HCT116 (cell line): ENCODE measurements around the gene DNAH9. TPM values are rescaled to one million over a fixed set of nuclear protein-coding genes. Genes with fewer than 3 reads are reported as not detected.

Experiments
- ATAC-seq: fragments of 200-7000 bp; cut with Tn5 transposase; 2 replicates; pipeline ENCODE4 v1.9.1; 2020; ENCODE audit warnings: mild to moderate bottlenecking, moderate library complexity
- BruUV-seq: library from RNA; stranded (reverse); fragments of 400-500 nt; replicated peaks from 2 replicates; lab custom pipeline; 2021; lab: Mats Ljungman, UMichigan
- CTCF ChIA-PET: fragments of 300-600 bp; sonication (Branson Sonifier 250); formaldehyde crosslinking; loops from one replicate; lab custom pipeline; 2021; ENCODE audit warnings: antibody characterized with exemption; lab: Charles Lee
- POLR2A ChIA-PET: fragments of 300-600, 350-600 bp; sonication (Branson Sonifier 250); formaldehyde crosslinking; loops from one replicate; lab custom pipeline; 2021; ENCODE audit warnings: antibody characterized with exemption; lab: Charles Lee
- RAD21 ChIA-PET, 2 experiments: fragments of 300-600 bp; sonication (Branson Sonifier 250); formaldehyde crosslinking; loops; one replicate each; lab custom pipeline; 2023; ENCODE audit warnings: low total read pairs in 2 of 2; ENCODE audit not compliant: uncharacterized antibody in 2 of 2, unreplicated experiment in 2 of 2, low non-redundant PET in 1 of 2; lab: Charles Lee
- DNase-seq: peaks from one replicate; pipeline ENCODE4 v3.0.0-alpha.2; 2010; ENCODE audit warnings: low read depth, low spot score
- H2AFZ ChIP-seq: fragments of 200-600 bp; shearing (Covaris generic), sonication (generic); 2 replicates; pipeline ENCODE4 v1.6.1; 2017; ENCODE audit warnings: low read depth, mixed run types, mixed read lengths, antibody characterized with exemption, low read length; ENCODE audit not compliant: poor library complexity, severe bottlenecking
- H3K27ac ChIP-seq: 2 replicates; pipeline ENCODE4 v1.5.1; 2012; ENCODE audit warnings: low read depth, low read length
- H3K27me3 ChIP-seq: fragments of 200-600 bp; sonication (generic); 2 replicates; pipeline ENCODE4 v1.6.1; 2016; ENCODE audit warnings: mixed run types, low read length, mixed read lengths; ENCODE audit not compliant: insufficient read depth
- H3K36me3 ChIP-seq, 2 experiments: fragments of 200-500 bp in 1 of 2; fragments of 200-600 bp in 1 of 2; sonication (Bioruptor generic) in 1 of 2; sonication (generic) in 1 of 2; 2 replicates each; pipeline versions ENCODE4 v1.5.1 to v1.6.1; 2014 to 2016; ENCODE audit warnings: low read length in 2 of 2, inconsistent platforms in 1 of 2, mixed read lengths in 1 of 2, mixed run types in 1 of 2; ENCODE audit not compliant: insufficient read depth in 2 of 2, control insufficient read depth in 1 of 2
- H3K4me1 ChIP-seq, 2 experiments: fragments of 200-600 bp in 1 of 2; sonication (generic) in 1 of 2; 2 replicates each; pipeline versions ENCODE4 v1.5.1 to v1.6.1; 2012 to 2017; ENCODE audit warnings: low read length in 2 of 2, inconsistent platforms in 1 of 2, mild to moderate bottlenecking in 1 of 2, mixed read lengths in 1 of 2, mixed run types in 1 of 2, moderate library complexity in 1 of 2; ENCODE audit not compliant: insufficient read depth in 2 of 2, control insufficient read depth in 1 of 2
- H3K4me2 ChIP-seq: fragments of 200-600 bp; sonication (generic); 2 replicates; pipeline ENCODE4 v1.6.1; 2017; ENCODE audit warnings: mixed run types, low read length, mixed read lengths
- H3K4me3 ChIP-seq, 2 experiments: fragments of 200-600 bp in 1 of 2; sonication (generic) in 1 of 2; replicated peaks in 1 of 2; 2 replicates each; pipeline ENCODE4 v1.5.1; 2011 to 2016; ENCODE audit warnings: low read length in 2 of 2, control low read depth in 1 of 2, low read depth in 1 of 2, mild to moderate bottlenecking in 1 of 2, mixed read lengths in 1 of 2, mixed run types in 1 of 2
- H3K79me2 ChIP-seq: fragments of 200-600 bp; sonication (generic); 2 replicates; pipeline ENCODE4 v1.6.1; 2017; ENCODE audit warnings: mild to moderate bottlenecking, mixed run types, low read length, moderate library complexity, mixed read lengths; ENCODE audit not compliant: insufficient read depth
- H3K9ac ChIP-seq: fragments of 200-600 bp; sonication (generic); 2 replicates; pipeline ENCODE4 v1.6.1; 2016; ENCODE audit warnings: low read length, mixed read lengths
- H3K9me2 ChIP-seq: fragments of 200-600 bp; sonication (generic), shearing (Covaris generic); 2 replicates; pipeline ENCODE4 v1.6.1; 2017; ENCODE audit warnings: mixed run types, mild to moderate bottlenecking, moderate library complexity; ENCODE audit not compliant: insufficient read depth
- H3K9me3 ChIP-seq, 2 experiments: fragments of 200-500 bp in 1 of 2; fragments of 200-600 bp in 1 of 2; sonication (Bioruptor generic) in 1 of 2; sonication (generic) in 1 of 2; 2 replicates each; pipeline ENCODE4 v1.6.1; 2014 to 2017; ENCODE audit warnings: low read length in 2 of 2, mixed read lengths in 2 of 2, inconsistent platforms in 1 of 2, low read depth in 1 of 2, mild to moderate bottlenecking in 1 of 2, mixed run types in 1 of 2, moderate library complexity in 1 of 2; ENCODE audit not compliant: control insufficient read depth in 1 of 2, insufficient read depth in 1 of 2
- H4K20me1 ChIP-seq: fragments of 200-600 bp; sonication (generic), shearing (Covaris generic); 2 replicates; pipeline ENCODE4 v1.6.1; 2017; ENCODE audit warnings: mixed run types, mild to moderate bottlenecking, moderate library complexity; ENCODE audit not compliant: insufficient read depth
- CEBPB ChIP-seq: IDR thresholded peaks from 2 replicates; pipeline ENCODE4 v1.6.1; 2012; ENCODE audit warnings: low read depth
- CTCF ChIP-seq, 3 experiments: fragments of 200-600 bp in 1 of 3; sonication (generic) in 1 of 3; IDR thresholded peaks in 2 of 3; conservative IDR thresholded peaks in 1 of 3; 2 replicates each; pipeline ENCODE4 v1.5.1; 2012 to 2017; ENCODE audit warnings: low read depth in 2 of 3, low read length in 2 of 3, antibody characterized with exemption in 1 of 3, borderline replicate concordance in 1 of 3, control low read depth in 1 of 3, mild to moderate bottlenecking in 1 of 3, mixed read lengths in 1 of 3, mixed run types in 1 of 3, moderate library complexity in 1 of 3; ENCODE audit not compliant: insufficient read depth in 1 of 3
- FOSL1 ChIP-seq: IDR thresholded peaks from 2 replicates; pipeline ENCODE4 v1.6.1; 2012; ENCODE audit warnings: low read depth
- MAX ChIP-seq: IDR thresholded peaks from 2 replicates; pipeline ENCODE4 v1.6.1; 2012
- POLR2AphosphoS5 ChIP-seq: IDR thresholded peaks from 2 replicates; pipeline ENCODE4 v1.6.1; 2011; ENCODE audit warnings: mild to moderate bottlenecking, low read depth, low read length, moderate library complexity
- REST ChIP-seq: IDR thresholded peaks from 2 replicates; pipeline ENCODE4 v1.6.1; 2012; ENCODE audit warnings: low read depth
- SP1 ChIP-seq: IDR thresholded peaks from 2 replicates; pipeline ENCODE4 v1.6.1; 2012; ENCODE audit warnings: low read depth
- TCF7L2 ChIP-seq: IDR thresholded peaks from 2 replicates; pipeline ENCODE4 v1.7.0; 2011; ENCODE audit warnings: borderline replicate concordance, inconsistent platforms; ENCODE audit not compliant: insufficient read depth, insufficient read length; ENCODE audit errors: extremely low read depth
- YY1 ChIP-seq: IDR thresholded peaks from 2 replicates; pipeline ENCODE4 v1.6.1; 2011; ENCODE audit warnings: low read length, low read depth, moderate library complexity, mild to moderate bottlenecking; ENCODE audit not compliant: insufficient replicate concordance; ENCODE audit errors: extremely low read depth
- ZBTB33 ChIP-seq: IDR thresholded peaks from 2 replicates; pipeline ENCODE4 v1.6.1; 2011; ENCODE audit warnings: mild to moderate bottlenecking, low read length, moderate library complexity; ENCODE audit not compliant: insufficient replicate concordance; ENCODE audit errors: extremely low read depth
- ZFX ChIP-seq: fragments of 450-650 bp; IDR thresholded peaks from 2 replicates; pipeline ENCODE4 v1.6.1; 2017
- intact Hi-C: fragments of 100-400 bp; cut with micrococcal nuclease; formaldehyde crosslinking; loops from 2 replicates; pipeline ENCODE4 v1.10.0; 2022
- total RNA-seq: library from RNA; stranded (reverse); gene quantifications from one replicate; pipeline ENCODE4 v1.2.1, GENCODE V29; 2021; ENCODE audit not compliant: unreplicated experiment

DNAH9 gene
- total RNA-seq, 1 experiment from 2014 or later = not detected

- Histone ChIP-seq H3K79me2 (no peaks in the 10 kb centered on the region), H3K9me3 (no peaks in the 10 kb centered on the region), H3K27me3 (peaks cover 4% of the 10 kb centered on the region; the same call in 1 of the 2 replicates), H2AFZ (no peak overlapping the region), H3K36me3 (no peaks in the 10 kb centered on the region), H3K4me1 (no peaks in the 10 kb centered on the region), H3K4me2 (no peak overlapping the region), H3K9ac (no peak overlapping the region), H3K9me2 (no peaks in the 10 kb centered on the region), H4K20me1 (no peaks in the 10 kb centered on the region), H3K27ac (no peak overlapping the region), H3K4me3 (no peak overlapping the region)
- no TSS peak for BruUV-seq
- intact Hi-C loops = no loop called here
- ChIA-PET POLR2A (no interaction called here), CTCF (interaction anchor here (1.6 kb wide), 1 partner anchor 64 kb away, joined by 3 read pairs; no protein-coding TSS in a partner anchor), RAD21 (no interaction called here)
- DNase-seq (no peak), ATAC-seq (peak; percentile 82)
- TF ChIP-seq CTCF (IDR thresholded peaks at IDR 0.05 in 2 of 3, conservative IDR thresholded peaks at IDR 0.05 in 1 of 3; ENCODE audit: borderline replicate concordance in 1 of 3, insufficient read depth in 1 of 3, low read depth in 2 of 3, low read length in 2 of 3) (peak in 2 of 3 experiments; percentile 55 to 56; a peak in 4 of 6 replicates), ZBTB33 (no peak)
Measured at GRCh38 chr17:11871773-11872172, 273.5 kb downstream of the DNAH9 start.

GRCh38 chr17:11874756-11875155, 276.5 kb downstream of the DNAH9 start:
- Histone ChIP-seq H3K79me2 (no peaks in the 10 kb centered on the region), H3K9me3 (no peaks in the 10 kb centered on the region), H4K20me1 (no peaks in the 10 kb centered on the region), H3K9me2 (no peaks in the 10 kb centered on the region), H2AFZ (no peak overlapping the region), H3K4me1 (no peaks in the 10 kb centered on the region), H3K4me3 (no peak overlapping the region), H3K27me3 (no peaks in the 10 kb centered on the region), H3K4me2 (no peak overlapping the region), H3K9ac (no peak overlapping the region), H3K27ac (no peak overlapping the region), H3K36me3 (no peaks in the 10 kb centered on the region)
- ChIA-PET POLR2A (no interaction called here), RAD21 (interaction anchor here in 1 of 2 experiments (0.6 kb wide), 1 partner anchor 19 kb away, joined by 3 read pairs; no protein-coding TSS in a partner anchor), CTCF (no interaction called here)
- BruUV-seq = no TSS peak
- DNase-seq (no peak), ATAC-seq (no peak)
- intact Hi-C loops = no loop called here
- TF ChIP-seq SP1 = no peak
- no peak for TF ChIP-seq ZFX
- no peak for TF ChIP-seq CEBPB
- no peak for TF ChIP-seq MAX
- no peak for TF ChIP-seq FOSL1
- TF ChIP-seq TCF7L2 = no peak
- no peak for TF ChIP-seq REST
- no peak for TF ChIP-seq YY1
- TF ChIP-seq POLR2AphosphoS5 = no peak
